SHP77 treated with DMSO at 0.1 percent for 48 hours (cell line): ENCODE data around the gene ZGLP1.
A peak's percentile ranks its signal among the peaks of the same experiment; 100 is the strongest.

ENCODE experiments used
- DNase-seq: peaks from one replicate; lab custom pipeline; 2025; lab: John Stamatoyannopoulos, UW

ZGLP1 gene

DNA sequence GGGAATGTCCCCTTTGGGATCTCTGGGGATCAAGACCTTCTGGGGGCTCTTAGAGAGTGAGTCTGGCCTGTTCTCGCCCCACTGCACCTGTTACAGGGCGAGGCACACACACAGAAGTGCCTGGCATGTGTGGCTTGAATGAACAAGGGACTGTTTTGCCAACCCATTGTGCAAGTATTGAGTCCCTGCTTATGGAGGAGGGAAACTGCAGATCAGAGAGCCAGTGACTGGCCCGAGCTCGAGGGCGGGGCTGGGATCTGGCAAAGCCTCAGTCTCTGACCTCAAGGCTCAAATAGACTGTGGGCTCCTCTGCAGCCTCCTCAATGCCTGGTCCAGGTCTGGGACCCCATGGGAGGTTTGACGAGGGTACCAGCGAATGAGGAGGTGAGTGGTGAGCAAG is 18.2 kb upstream of the ZGLP1 start:
- no peak for DNase-seq

- DNase-seq = no peak
Measured at GRCh38 chr19:10325732-10326131, 16.1 kb upstream of the ZGLP1 start.

DNA sequence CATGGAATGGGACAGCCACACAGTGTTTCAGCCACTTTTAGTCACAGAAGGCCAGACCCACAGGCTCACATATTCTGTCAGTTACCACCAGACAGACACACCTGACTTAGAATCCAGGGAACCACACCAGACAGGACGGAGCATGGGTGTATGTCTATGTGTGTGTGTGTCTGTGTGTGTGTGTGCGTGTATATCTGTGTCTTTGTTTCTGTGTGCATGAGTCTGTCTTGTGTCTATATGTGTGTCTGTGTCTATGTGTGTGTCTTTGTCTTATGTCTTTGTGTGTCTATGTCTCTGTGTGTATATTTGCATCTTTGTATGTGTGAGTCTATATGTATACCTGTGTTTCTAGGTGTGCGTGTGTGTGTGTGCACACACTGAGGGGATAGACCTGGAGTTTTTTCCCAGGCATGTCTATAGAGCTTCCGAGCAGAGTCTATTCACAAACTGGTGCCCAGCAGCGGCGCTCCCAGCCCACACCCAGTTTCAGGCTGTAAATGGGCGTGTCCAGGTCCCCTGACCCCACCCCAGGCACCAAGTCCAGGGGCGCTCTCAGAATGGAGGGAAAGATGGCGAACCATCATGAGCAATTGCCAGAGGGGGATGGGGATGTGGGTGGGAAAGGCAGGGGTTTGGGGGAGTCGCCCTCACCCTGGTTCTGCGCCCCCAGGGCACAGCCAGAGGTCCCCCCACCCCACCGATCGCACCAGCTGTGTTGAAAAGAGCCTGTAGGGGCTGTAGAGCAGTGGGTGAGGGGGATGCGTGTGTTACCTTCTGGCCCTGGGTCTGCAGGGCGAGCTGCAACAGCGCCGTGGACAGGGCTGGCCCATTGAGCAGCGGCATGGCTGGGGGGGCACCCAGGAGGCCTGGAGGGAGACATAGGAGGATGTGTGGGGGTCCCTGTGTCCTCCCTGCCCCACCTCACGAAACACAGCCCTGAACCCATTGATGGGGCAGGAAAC is 12.5 kb upstream of the ZGLP1 start:
- no peak for DNase-seq

DNA sequence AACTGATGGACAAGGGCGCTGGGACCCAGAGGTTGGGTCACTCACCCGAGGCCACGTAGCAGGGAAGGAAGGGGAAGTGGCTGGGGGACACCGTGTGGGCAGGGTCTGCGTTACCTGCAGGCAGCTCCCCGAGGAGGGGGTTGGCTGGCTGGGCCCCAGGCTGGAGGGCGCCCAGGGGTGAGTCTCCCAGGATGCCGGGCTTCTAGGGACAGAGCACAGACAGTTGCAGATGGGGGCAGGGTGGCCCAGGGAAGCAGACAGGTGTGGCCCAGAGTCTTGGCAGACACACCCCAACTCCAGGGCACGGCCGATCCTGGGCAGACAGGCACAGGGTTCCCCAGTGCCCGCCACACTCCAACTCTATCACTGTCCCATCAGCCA is 11.8 kb upstream of the ZGLP1 start:
- no peak for DNase-seq

DNA sequence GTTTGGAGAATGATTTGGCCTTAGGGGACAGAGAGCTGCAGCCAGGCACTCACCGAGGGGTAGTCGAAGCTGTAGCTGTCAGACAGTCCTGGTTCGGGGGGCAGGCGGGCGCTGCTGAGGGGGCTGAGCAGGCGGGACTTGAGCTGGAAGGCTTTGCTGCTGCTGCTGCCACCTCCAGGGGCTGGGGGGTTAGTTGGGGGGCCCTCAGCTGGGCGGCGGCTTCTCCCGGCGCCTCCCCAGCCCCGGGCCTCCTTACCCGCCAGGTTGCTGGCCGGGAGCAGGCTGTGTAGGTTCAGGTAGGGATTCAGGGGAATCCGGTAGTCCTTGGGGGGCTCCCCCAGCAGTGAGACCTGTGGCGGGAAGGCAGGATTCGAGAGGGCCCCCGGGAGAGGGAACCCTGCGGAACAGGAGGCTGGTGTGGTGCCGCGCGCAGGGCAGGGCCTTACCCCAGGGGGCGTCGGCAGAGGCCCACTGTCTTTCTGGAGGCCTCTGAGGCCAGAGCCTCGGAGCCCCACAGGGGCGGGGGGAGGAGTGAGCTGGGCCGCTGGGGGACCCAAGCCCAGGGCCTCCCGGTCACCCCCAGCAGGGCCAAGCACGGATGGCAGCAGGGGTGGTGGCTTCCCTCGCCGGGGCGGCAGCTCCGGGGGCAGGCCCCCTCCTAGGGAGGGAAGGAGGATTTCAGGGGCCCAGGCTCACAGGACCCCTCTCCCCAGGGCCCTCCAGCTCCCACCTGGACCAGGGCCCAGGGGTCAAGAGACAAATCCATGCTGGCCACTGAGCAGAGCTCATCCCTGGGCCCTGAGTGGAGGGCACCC is 11.2 kb upstream of the ZGLP1 start:
- DNase-seq = no peak

DNA sequence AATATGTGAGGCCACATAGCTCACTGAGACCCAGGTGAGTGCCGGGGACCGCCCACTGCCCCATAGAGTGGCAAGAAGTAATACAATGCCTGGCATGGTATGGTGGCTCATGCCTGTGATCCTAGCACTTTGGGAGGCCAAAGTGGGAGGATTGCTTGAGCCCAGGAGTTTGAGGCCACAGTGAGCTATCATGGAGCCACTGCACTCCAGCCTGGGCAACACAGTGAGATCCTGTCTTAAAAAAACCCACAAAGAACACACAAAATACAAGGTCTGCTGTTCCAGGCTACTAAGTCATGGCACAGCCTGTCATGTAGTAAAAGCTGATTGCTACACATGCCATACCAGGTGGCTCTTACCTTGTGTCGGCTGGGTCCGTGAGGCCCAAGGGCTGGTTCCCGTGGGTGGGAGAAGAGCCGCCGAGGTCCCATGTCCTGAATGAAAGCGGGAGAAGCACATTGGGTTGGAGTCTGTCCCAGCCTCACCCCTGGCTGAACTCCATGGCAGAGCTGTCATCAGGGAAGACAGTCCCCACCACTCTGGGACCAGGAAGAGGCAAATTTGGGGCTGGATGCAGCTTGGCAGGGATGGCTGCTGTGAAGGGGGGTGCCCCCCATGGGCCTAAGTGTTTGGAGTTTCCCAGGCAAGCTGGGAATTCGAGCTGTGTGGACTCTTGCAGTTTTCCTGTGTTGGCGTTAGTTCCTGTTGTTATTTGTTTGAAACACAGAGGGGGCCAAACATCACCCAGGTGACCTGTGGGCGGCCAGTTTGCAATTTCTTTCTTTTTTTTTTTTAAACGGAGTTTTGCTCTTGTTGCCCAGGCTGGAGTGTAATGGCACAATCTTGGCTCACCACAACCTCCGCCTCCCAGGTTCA is 9.4 kb upstream of the ZGLP1 start:
- no peak for DNase-seq

- DNase-seq = no peak
Measured at GRCh38 chr19:10317857-10318462, 8.3 kb upstream of the ZGLP1 start.

- DNase-seq = no peak
Measured at GRCh38 chr19:10317045-10317856, 7.6 kb upstream of the ZGLP1 start.

- DNase-seq = no peak
Measured at GRCh38 chr19:10316229-10317044, 6.8 kb upstream of the ZGLP1 start.

GRCh38 chr19:10315335-10316214 is 6.0 kb upstream of the ZGLP1 start, which contains the start of gene FDX2:
Gene FDX2, minus strand, starts transcription at chr19:10316015. Its CDS starts 19 bp downstream, at chr19:10315996.
- peak; percentile 54 for DNase-seq

GRCh38 chr19:10306327-10306726 is 3.3 kb downstream of the ZGLP1 start:
- DNase-seq = no peak

- DNase-seq = no peak
Measured at GRCh38 chr19:10305139-10305806, 4.3 kb downstream of the ZGLP1 start.

DNA sequence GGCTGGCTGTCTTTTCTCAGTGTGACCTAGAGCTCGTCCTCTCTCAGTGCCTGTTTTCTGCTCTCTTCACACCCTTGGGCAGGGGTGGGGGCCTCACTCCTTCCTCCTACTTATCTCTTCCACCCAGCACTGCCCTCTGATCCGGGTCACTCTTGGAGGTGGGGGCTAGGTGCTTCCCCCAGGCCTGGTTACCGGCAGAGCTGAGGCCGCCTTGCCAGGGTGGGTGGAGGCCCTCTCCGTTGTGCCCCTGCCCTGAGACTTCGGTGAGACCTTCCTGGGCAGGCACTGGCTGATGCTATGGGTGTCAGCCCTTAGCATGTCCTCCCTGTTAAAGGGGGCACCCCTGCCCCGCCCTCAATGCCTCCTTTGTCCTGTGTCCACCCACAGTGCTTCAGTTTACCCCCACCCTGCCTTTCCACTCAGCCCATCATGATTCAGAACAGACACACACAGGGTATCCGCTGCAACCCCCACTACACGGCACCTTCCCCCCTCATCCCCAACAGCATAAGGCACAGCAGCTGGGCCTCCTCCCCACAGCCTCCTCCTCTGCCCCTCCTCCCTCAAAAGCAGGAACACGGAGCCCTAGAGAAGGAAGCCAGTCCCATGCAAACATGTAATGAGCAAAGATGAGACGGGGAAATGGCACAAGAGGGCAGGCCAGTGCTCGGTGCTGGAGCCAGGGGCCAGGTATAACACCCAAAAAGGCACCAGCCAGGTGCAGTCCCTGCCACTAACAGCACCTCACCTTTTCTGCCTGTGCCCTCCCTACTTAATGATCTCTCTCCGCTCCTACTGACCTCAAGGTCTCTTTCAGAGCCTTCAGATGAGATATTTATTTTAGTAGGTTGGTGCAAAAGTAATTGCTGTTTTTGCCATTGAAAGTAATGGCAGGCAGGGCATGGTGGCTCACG is 9.8 kb downstream of the ZGLP1 start:
- DNase-seq = no peak

- no peak for DNase-seq
Measured at GRCh38 chr19:10295847-10296591, 13.6 kb downstream of the ZGLP1 start.

DNA sequence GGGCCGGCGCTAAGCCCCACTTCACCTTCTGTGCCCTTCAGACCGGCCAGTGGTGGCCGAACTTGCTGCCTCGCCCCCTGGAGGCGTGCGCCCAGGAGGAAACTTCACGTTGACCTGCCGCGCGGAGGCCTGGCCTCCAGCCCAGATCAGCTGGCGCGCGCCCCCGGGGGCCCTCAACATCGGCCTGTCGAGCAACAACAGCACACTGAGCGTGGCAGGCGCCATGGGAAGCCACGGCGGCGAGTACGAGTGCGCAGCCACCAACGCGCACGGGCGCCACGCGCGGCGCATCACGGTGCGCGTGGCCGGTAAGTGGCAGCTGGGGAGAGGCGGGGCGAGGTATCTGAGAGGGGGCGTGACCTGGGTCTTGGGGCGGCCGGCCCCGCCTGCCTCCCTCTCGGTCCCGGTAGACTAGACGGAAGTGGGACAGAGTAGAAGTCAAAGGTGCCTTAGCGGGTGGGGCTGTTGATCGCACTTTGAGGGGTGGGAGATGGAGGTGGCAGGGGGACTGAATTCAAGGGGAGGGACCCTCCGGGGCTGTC is 14.2 kb downstream of the ZGLP1 start:
- no peak for DNase-seq

DNA sequence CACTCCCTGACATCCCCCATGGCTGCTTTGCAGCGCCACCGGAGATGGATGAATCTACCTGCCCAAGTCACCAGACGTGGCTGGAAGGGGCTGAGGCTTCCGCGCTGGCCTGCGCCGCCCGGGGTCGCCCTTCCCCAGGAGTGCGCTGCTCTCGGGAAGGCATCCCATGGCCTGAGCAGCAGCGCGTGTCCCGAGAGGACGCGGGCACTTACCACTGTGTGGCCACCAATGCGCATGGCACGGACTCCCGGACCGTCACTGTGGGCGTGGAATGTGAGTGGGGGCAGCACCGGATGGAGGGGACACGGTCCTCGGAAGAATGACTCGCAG is 15.3 kb downstream of the ZGLP1 start:
- no peak for DNase-seq
